G401 (cell line): ENCODE data around the gene CRTAC1. TPM values are rescaled to one million over a fixed set of nuclear protein-coding genes. Genes with fewer than 3 reads are reported as not detected.
"Not testable (repeated sequence)": the region's sequence is repeated elsewhere in the genome, so short reads cannot be mapped to it uniquely, and the experiment has no call there.

ENCODE experiments used
- DNase-seq: peaks from one replicate; pipeline ENCODE4 v3.0.0-alpha.2; 2015; ENCODE audit warnings: low spot score
- in situ Hi-C: cut with HindIII; loops from 2 replicates; pipeline ENCODE4 v1.10.0; 2016; ENCODE audit warnings: low sequenced_read_pairs, mixed read lengths
- total RNA-seq: library from RNA; depleted of rRNA; stranded (reverse); fragments of >200 nt; shearing (Covaris generic); gene quantifications from 2 replicates; pipeline ENCODE4 v1.2.3, GENCODE V29; 2014

Gene CRTAC1
- total RNA-seq, 1 experiment from 2014 or later, result 0.10 TPM

- no peak for DNase-seq
- in situ Hi-C loops, result no loop called here
These were observed 172.4 kb downstream of the CRTAC1 start for GRCh38 chr10:97858001-97858439.

DNA sequence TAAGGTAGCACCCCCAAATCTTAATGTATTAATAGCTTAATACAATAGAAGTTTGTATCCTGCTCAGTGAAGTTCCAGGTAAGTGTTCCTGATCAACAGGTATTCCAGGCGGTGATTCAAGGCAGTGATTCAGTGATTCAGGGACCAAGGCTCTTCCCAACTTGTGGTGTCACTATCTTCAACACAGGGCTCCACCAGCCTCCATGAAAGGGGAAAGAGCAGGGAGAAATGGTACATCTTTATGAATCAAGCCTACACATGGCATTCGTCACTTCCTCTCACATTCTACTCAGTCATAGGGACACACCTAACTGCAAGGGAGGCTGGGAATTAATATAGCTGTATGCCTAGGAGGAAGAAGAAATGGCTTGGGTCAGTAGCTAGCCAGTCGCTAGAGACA is 175.7 kb downstream of the CRTAC1 start:
- no peak for DNase-seq
- in situ Hi-C loops, result no loop called here

- no peak for DNase-seq
- in situ Hi-C loops, result no loop called here
These were observed 177.5 kb downstream of the CRTAC1 start for GRCh38 chr10:97852840-97853405.

- in situ Hi-C loops, result no loop called here
- no peak for DNase-seq
These were observed 178.1 kb downstream of the CRTAC1 start for GRCh38 chr10:97852277-97852676.

DNA sequence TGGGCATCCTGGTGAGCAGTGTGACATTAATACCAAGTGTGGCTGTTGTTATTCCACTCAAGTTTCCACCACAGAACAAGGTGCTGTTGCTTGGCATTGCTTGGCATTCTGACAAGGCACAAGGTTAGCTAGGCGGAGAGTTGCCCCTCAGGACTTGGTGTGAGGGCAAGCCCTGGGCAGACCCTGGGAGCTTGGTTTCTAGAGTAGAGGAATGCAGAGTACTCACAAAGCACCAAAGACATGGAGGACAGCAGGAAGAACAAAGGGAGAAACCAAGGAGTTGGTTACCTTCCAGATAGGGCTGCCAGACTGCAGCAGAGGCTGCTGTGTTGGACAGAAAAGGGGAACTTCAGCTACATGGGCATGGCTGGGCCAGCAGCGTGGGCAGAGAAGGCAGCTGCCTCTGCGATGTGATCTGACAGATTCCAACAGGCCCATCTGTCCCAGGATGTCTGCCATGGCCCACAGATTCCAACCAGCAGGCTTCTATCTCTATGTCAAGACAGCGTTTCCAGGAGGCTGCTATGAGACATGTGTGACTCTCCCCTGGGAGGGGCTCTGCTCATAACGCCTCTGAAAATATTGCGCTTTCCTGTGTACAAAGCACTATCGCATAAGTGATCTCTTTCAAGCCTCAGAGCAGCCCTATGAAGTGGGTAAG is 178.9 kb downstream of the CRTAC1 start:
- peak; percentile 76 for DNase-seq
- in situ Hi-C loops, result no loop called here

- in situ Hi-C loops, result no loop called here
These were observed 180.0 kb downstream of the CRTAC1 start for GRCh38 chr10:97850446-97850845.

DNA sequence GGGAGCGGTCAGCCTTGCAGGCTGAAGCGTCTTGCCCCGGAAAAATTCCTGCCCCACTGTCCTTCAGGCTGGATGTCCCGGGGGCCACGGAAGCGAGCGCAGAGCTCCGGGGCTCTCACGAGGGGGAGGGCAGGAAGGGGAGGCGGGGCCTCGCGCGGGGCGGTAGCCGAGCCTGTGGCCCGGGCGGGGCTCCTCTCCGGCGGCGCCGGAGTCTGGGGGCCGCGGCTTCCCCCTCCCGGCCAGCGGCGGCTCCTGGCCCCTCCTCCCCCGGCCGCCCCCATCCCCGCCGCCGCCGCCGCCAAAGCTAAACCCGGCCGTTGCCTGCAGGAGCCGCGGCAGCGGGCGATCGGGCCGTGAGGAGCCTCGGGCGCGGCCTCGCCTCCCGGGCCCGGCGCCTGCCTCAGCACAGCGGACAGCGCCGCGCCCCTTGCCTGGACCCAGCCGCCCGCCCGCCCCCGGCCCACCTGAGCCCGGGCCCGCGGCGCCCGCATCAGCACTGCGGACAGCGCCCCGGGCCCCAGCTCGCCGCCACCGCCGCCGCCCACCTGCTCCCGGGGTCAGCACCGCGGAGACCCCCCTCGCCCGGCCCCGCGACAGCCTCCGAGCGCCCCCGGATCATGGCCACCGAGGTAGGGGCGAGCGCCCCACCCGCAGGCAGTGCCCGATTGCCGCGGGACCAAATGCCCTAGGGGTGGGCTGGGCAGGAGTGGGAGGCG is 180.6 kb downstream of the CRTAC1 start, which contains the start of gene GOLGA7B:
TSS of gene GOLGA7B (plus strand) at position 157 of the 716 bp plus-strand sequence. CDS start at position 618, 461 bp downstream.
- peak; percentile 79 for DNase-seq
- in situ Hi-C loops, result no loop called here

More at GRCh38 chr10:97850446-97850845, 180.0 kb downstream of the CRTAC1 start:
- DNase-seq, result peak; percentile 78

DNA sequence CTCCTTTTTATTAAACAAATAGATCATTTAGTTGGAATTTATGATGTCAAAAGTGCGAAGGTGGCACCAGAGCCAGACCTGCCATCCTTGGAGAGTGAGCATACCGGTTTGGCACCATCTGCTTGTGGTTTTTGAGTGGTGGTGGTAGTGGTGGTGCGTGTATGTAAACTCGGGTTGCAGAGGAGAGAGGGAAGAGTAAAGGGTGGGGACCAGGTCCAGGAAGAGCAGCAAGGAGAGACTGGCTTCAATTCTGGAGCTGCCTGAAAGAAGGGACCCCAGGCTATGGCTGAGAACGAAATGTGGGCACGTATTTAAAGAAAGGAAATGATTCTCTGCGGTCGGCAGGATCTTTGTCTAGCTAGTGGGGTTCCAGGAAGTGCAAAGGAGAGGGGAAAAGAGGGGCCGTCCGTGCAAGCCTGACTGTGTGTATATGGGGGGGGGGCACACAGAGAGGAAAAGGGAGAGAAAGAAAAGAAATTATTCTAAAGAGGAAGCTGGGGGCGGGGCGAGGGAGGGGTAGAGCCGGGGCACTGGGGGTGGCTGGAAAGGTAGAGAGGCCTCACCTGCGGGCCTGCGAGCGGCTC is 181.2 kb downstream of the CRTAC1 start:
- in situ Hi-C loops, result no loop called here

GRCh38 chr10:97844678-97845077 is 185.7 kb downstream of the CRTAC1 start:
- DNase-seq, result no peak
- in situ Hi-C loops, result no loop called here

More for the DNA sequence above, 181.2 kb downstream of the CRTAC1 start:
- peak; percentile 71 for DNase-seq

DNA sequence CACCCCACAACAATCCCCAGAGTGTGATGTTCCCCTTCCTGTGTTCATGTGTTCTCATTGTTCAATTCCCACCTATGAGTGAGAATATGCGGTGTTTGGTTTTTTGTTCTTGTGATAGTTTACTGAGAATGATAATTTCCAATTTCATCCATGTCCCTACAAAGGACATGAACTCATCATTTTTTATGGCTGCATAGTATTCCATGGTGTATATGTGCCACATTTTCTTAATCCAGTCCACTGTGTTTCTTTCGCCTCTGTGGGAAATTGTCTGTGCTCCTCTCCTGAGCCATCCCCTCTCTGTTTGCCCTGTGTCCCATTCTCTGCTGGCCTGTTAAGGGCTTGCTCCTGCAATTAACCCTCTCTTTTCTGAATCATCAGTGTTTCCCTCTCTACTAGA is 186.4 kb downstream of the CRTAC1 start:
- in situ Hi-C loops, DNase-seq: not testable (repeated sequence)

DNA sequence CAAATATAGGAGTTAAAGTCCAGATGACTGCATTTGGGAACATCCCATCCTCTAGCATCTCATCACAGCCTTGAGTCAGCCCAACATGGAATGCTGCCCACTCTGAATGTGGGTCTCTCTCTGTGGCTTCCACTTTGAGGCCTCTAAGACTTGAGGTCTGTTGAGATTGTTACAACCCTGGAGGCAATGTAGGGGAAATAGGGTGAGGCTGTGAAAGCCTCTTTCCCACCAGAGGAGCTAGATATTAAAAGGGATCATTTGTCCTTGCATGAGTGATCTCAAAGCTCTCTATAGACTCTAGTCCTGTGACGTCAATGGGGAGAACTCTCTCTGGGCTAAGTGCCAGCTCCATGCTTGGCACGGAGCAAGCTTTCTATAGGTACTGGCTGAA is 187.1 kb downstream of the CRTAC1 start:
- in situ Hi-C loops, result no loop called here
- no peak for DNase-seq

- DNase-seq, result no peak
- in situ Hi-C loops, result no loop called here
These were observed 187.7 kb downstream of the CRTAC1 start for GRCh38 chr10:97842656-97843280.

GRCh38 chr10:97842114-97842513 is 188.3 kb downstream of the CRTAC1 start:
- DNase-seq, in situ Hi-C loops: not testable (repeated sequence)

DNA sequence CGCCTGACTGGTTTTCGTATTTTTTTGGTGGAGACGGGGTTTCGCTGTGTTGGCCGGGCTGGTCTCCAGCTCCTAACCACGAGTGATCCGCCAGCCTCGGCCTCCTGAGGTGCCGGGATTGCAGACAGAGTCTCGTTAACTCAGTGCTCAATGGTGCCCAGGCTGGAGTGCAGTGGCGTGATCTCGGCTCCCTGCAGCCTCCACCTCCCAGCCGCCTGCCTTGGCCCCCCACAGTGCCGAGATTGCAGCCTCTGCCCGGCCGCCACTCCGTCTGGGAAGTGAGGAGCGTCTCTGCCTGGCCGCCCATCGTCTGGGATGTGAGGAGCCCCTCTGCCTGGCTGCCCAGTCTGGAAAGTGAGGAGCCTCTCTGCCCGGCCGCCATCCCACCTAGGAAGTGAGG is 189.3 kb downstream of the CRTAC1 start:
- not testable (repeated sequence) for DNase-seq

DNA sequence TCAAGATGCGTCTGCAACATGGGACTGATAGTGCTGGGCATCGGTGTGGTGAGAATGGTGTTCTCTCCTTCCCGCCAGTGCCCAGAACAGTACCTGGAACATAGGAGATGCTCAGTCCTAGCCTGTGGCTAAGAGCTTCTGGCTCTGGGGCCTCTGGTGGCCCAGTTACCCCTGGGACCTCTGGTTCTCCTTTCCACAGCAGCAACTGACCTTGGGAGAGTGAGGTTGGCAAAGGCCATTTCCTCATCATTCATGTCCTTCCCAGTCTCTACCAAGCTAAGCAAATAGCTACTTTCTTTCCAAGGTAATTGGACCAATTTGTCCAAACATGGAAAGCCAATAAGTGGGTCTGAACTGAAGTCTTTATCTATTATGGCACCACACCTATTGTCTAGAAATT is 192.3 kb downstream of the CRTAC1 start:
- DNase-seq, result no peak
- in situ Hi-C loops, result no loop called here

More for the DNA sequence above, 189.3 kb downstream of the CRTAC1 start:
- in situ Hi-C loops, result not testable (repeated sequence)

DNA sequence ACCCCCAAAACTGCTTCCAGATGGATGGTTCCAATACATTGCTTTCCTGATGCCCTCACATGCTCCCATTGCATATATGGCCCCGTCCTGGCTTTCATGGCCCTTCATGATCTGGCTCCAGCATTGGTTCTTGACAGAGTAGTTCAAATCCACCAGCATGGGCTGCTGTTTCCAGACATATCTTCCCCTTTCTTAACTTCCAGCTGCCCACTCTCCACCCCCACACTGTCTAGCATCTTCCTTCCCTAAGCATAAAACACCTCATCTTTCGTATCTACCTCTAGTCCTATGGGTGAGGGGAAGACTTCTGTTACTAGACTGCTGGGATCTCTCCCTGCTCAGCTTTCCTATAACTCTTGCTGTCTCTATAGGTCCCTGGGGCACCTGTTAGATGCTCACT is 194.0 kb downstream of the CRTAC1 start:
- in situ Hi-C loops, result no loop called here
- DNase-seq, result no peak

GRCh38 chr10:97831259-97831658 is 199.2 kb downstream of the CRTAC1 start:
- in situ Hi-C loops, result no loop called here
- DNase-seq, result peak; percentile 31

- in situ Hi-C loops, result no loop called here
- peak; percentile 89 for DNase-seq
These were observed 200.4 kb downstream of the CRTAC1 start for GRCh38 chr10:97830064-97830463.

DNA sequence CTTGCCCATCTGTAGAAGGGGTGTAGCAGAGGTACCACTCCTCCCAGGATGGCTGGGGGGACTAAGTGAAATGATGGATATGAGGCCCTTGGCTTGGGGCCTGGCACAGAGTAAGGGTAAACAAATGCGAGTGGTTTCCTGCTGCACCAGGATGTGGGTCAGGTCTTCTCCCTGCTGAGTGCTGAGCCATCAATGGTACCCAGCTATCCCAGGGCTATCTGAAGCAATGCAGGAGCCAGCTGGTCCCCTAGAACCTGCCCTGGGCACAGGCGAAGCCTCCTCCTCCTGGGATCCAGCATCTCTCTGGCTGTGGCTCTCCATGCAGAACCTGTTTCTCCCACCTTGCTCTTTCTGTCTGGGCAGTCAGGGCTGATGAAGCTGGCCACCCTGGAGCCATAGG is 201.7 kb downstream of the CRTAC1 start:
- in situ Hi-C loops, result no loop called here
- peak; percentile 60 for DNase-seq
